ENCODE results near the gene ADAMTS8.

DNA sequence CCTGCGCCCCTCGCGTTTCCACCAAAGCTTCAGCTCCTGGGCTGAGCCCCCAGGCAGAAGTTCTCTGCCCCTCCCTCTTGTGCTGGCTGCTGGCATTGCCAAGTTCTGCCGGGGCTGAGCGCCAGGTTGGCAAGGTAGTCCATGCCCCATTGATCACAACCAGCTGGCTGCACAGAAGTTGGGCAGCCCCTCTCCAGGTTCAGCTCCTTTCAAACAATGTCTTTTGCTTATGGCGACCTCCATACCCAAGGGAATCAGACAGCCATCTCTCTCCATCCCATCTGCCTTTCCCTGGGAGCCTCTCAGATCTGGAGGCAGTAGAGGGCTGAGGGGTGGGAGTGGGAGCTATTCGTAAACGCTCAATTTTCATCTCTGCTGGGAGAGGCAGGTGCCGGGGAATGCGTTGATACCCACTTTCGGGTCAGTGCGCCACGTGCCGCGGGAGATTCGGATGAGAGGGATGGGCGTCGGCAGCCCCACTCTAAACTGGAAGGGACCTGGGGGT lies 1.5 kb downstream of the ADAMTS8 start:
- TF ChIP-seq YY1 (IDR thresholded peaks at IDR 0.05; ENCODE audit: insufficient read depth, insufficient read length) (no peak), ZNF274 (IDR thresholded peaks at IDR 0.05; ENCODE audit: low read depth, low read length) (no peak), SUZ12 (IDR thresholded peaks at IDR 0.05; ENCODE audit: extremely low read depth, insufficient read depth, insufficient read length) (no peak)
